Activated naive CD8-positive, alpha-beta T cell (primary cell): ENCODE measurements around the gene KPTN.
A peak's percentile ranks its signal among the peaks of the same experiment; 100 is the strongest.

ENCODE experiments used
- H3K27ac Mint-ChIP-seq: one replicate; pipeline ENCODE4 v1.8.0; 2021; ENCODE audit warnings: mixed read lengths
- H3K27me3 Mint-ChIP-seq: one replicate; pipeline ENCODE4 v1.8.0; 2021; ENCODE audit warnings: mixed read lengths
- H3K36me3 Mint-ChIP-seq: one replicate; pipeline ENCODE4 v1.8.0; 2021; ENCODE audit warnings: mixed read lengths
- H3K4me1 Mint-ChIP-seq: one replicate; pipeline ENCODE4 v1.8.0; 2021; ENCODE audit warnings: low read depth, mixed read lengths
- H3K4me3 Mint-ChIP-seq: one replicate; pipeline ENCODE4 v1.8.0; 2021; ENCODE audit warnings: mild to moderate bottlenecking, mixed read lengths
- H3K9me3 Mint-ChIP-seq: one replicate; pipeline ENCODE4 v1.8.0; 2021; ENCODE audit warnings: low read depth, mixed read lengths

The KPTN gene

DNA sequence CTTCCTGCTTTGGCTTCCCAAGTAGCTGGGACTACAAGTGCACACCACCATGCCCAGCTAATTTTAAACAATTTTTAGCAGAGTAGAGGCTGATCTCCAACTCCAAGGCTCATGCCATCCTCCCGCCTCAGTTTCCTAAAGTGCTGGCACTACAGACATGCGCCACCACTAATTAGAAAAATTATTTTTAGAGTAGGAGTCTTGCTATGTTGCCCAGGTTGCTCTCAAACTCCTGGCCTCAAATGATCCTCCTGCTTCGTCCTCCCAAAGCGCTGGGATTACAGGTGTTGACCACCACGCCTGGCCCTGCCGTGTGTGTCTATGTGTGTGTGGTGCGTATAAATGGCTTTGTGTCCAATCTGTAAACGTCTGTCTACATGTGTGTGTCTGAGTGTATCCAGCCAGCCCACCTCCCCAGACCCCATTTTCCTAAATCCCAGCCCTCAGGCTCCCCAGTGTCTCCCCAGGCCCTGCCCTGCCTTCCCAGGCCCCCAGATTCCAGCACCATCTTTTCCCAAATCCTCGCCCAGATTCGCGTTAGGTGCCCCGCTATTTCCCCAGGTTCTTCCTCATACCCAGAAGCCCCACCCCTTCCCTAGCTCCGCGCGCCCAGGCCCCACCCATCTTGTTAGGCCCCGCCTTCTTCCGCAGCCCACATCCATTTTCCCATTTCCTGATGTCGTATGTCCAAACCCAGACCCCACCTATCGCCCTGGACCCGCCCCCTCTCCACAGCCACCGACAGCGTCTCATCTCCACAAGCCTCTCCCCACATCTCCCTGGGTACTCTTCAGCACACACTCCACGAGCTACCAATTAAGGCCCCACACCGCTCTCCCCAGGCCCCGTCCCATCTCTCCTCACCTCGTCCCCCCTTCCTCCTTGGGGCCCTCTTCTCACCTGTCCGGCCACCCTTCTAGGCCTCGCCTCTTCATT is 37.2 kb downstream of the KPTN start:
- Mint-ChIP-seq H3K4me3 (peak overlapping the region; percentile 73), H3K4me1 (peaks cover 44% of the 10 kb centered on the region), H3K27ac (no peak overlapping the region)

DNA sequence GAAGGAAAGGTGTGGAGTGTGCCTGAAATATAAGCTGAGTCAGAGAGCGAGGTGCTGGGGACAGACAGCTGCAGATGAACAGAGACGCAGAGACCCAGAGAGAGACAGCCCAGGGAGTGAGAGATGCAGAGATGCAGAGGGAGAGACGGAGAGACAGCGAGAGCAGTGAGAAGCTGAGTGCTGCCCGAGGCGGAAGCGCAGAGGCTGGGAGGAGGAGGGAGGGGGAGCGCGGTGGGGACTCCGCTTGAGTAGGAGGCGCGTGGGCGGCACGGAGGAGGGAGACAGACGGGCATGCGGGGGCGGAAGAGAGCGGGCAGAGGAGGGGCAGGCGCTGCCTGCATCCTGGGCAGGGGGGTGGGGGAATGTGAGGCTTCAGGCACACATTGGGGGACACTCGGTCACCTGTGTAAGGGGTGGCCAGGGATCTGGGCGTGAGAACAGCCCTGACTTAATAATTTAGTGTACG is 38.0 kb downstream of the KPTN start:
- H3K36me3 Mint-ChIP-seq = no peaks in the 10 kb centered on the region
- no peak overlapping the region for H3K27ac Mint-ChIP-seq
- no peaks in the 10 kb centered on the region for H3K9me3 Mint-ChIP-seq
- H3K4me1 Mint-ChIP-seq = peaks cover 44% of the 10 kb centered on the region
- H3K4me3 Mint-ChIP-seq = peak overlapping the region; percentile 73
- peaks cover 37% of the 10 kb centered on the region for H3K27me3 Mint-ChIP-seq

More for the DNA sequence above, 37.2 kb downstream of the KPTN start:
- no peaks in the 10 kb centered on the region for H3K36me3 Mint-ChIP-seq
- no peaks in the 10 kb centered on the region for H3K9me3 Mint-ChIP-seq
- peaks cover 33% of the 10 kb centered on the region for H3K27me3 Mint-ChIP-seq

DNA sequence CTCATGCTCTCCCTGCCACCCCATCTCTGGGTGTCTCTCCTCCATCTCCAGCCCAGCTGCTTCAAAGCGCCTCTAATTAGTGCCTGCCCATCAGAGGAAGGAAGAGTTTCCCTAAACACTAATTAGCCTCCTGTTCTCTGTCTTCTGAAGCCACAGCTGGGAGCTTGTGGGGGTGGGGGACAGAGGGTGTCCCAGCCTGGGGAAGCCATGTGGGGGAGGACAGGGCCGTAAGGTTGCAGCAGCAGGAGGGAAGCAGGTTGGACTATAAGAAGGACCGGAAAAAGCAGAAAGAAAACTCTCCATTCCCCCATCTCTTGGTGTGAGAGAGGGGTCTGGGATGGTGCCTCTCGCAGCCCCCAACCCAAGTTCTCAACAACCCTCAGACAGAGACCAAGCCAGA is 38.5 kb downstream of the KPTN start:
- Mint-ChIP-seq H3K36me3 (no peaks in the 10 kb centered on the region), H3K4me3 (peak overlapping the region; percentile 73), H3K4me1 (peaks cover 44% of the 10 kb centered on the region), H3K27ac (peak overlapping the region; percentile 1), H3K27me3 (peaks cover 37% of the 10 kb centered on the region), H3K9me3 (no peaks in the 10 kb centered on the region)

DNA sequence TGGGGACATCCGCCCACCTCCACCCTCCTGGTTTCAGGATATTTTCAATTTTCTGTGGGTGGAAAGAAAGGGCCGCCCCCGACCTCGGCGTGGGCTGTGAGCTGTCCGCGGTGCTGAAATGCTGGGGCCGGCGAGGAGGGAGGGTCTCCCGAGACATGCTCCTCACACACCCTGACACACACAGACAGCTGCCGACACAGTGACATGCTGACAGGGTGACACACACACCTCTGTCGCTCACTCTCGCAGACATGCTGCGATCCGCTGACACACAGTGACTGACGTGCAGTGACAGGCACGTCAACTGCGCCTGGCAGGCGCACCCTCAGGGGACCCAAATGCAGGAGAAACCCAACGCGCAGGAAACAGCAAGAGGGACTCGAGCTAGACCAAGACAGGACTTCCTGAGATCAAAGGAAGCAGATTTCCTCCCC is 39.6 kb downstream of the KPTN start:
- H3K4me3 Mint-ChIP-seq = peak overlapping the region; percentile 75
- no peaks in the 10 kb centered on the region for H3K36me3 Mint-ChIP-seq

DNA sequence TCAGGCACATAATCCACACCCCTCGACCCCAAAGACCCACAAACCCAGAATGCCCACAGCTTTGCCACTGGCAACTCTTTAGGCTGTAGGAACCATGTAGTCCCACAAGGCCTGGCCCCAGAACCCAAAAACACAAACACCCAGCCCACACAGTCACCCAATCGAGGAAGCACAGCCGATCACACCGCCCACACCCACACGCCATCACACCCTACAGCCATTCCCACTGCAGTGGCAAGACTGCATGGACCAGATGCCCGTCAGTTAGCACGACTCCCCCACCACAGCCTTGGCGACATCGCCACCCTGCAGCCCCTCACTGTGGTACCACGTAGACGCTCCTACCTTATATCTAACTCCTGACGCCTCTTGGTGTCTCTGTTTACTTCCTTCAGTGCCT is 40.7 kb downstream of the KPTN start:
- no peaks in the 10 kb centered on the region for H3K36me3 Mint-ChIP-seq
- H3K4me1 Mint-ChIP-seq = peaks cover 44% of the 10 kb centered on the region
- no peak overlapping the region for H3K4me3 Mint-ChIP-seq
- H3K27me3 Mint-ChIP-seq = peaks cover 44% of the 10 kb centered on the region
- no peaks in the 10 kb centered on the region for H3K9me3 Mint-ChIP-seq
- no peak overlapping the region for H3K27ac Mint-ChIP-seq

More for the DNA sequence above, 39.6 kb downstream of the KPTN start:
- Mint-ChIP-seq H3K27me3 (peaks cover 40% of the 10 kb centered on the region), H3K9me3 (no peaks in the 10 kb centered on the region), H3K4me1 (peaks cover 44% of the 10 kb centered on the region), H3K27ac (peak overlapping the region; percentile 0)

DNA sequence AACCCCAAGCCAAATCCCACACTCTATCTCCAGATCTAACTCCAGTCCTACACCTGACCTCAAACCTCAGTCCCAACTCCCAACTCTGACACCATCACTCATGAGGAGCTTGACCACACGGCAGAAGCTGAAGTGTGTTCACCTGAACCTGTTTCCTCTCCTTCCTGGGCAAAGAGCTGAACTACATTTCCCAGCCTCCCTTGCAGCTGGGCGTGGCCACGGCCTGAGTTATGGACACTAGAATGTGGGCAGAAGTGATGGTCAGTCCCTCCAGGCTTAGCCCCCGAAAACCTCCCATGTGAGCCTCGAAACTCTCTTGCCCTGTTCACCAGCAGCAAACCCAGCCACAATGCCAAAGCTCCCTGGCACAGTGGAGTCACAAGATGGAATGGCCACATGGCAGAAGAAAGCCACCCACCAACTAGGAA is 45.2 kb downstream of the KPTN start:
- no peak overlapping the region for H3K4me3 Mint-ChIP-seq
- H3K4me1 Mint-ChIP-seq = peaks cover 25% of the 10 kb centered on the region
- H3K27me3 Mint-ChIP-seq = peaks cover 34% of the 10 kb centered on the region
- no peaks in the 10 kb centered on the region for H3K36me3 Mint-ChIP-seq
- H3K9me3 Mint-ChIP-seq = no peaks in the 10 kb centered on the region
- no peak overlapping the region for H3K27ac Mint-ChIP-seq

DNA sequence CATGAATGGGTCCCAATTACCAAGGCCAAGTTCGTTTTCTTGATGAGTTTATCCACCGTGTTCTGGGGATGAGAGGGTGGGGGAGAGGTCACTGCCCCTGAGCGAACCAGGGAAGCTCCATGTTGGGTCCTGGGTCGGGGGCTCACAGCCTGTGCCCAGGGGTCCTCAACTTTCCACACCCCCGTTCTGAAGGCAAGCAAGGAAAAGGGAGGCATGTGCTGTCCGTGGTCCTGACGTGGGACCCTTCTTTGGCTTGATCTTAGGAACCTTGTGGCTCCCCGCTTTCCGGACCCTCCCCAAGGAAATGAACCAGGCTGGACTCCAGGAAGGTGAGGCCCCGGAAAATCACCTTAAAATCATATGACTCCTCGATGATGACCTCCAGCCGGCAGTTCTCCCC is 46.5 kb downstream of the KPTN start:
- Mint-ChIP-seq H3K9me3 (no peaks in the 10 kb centered on the region), H3K27ac (no peak overlapping the region), H3K4me1 (peaks cover 18% of the 10 kb centered on the region), H3K4me3 (no peak overlapping the region), H3K36me3 (no peaks in the 10 kb centered on the region), H3K27me3 (peaks cover 25% of the 10 kb centered on the region)

DNA sequence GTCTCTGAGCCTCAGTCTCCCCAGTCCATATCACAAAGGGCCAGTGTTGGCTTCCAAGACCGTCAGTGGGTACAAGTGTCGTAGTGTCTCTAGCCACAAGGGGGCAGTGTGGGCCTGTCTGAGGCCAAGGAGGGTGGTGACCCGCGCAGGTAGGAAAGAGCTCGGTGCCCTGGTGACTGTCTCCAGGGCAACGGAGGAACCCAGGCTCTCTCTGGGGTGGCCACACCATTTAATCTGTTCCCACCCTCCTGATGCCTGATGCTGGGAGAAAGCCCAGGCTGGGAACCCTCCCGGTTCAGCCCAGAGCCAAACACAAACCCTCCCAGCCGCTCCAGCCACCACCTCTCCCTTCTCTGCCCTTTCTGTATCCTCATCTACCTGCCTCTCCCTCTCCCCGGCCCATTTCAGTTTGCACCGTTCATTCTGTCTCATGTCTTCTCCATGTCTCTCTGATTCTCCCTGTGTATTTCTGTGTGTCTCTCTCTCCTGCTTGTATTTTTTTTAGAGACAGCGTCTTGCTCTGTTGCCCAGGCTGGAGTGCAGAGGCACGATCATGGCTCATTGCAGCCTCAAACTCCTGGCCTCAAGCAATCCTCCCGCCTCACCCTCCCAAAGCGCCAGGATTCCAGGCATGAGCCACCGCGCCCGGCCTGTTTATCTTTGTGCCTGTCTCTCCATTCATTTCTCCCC is 47.2 kb downstream of the KPTN start:
- H3K27ac Mint-ChIP-seq = peak overlapping the region; percentile 64
- no peaks in the 10 kb centered on the region for H3K36me3 Mint-ChIP-seq
- peaks cover 21% of the 10 kb centered on the region for H3K27me3 Mint-ChIP-seq
- no peaks in the 10 kb centered on the region for H3K9me3 Mint-ChIP-seq
- H3K4me1 Mint-ChIP-seq = peaks cover 20% of the 10 kb centered on the region
- H3K4me3 Mint-ChIP-seq = no peak overlapping the region

DNA sequence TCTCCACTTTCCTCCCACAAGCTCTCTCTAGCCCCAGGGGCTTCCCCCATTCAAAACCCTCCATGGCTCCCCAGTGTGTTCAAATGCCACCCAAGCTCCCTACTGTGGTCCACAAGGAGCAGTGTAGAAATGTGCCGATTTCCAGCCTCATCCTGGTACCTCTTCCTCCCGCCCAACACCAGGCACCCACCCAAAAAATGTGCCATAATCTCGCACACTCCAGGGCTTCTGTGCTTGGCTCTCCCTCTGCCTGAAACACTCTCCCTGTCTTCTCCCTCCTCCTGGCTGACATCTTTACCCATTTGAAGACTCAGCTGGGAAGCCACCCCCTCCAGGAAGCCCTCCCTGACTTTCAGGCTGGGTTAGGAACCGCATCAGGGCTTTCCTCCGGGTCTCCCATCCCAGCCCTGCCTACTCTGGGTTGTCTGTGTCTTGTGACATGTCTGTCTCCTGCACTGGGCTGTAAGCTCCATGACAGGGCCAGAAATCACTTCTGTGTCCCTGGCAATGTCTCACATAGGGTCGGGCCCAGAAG is 48.1 kb downstream of the KPTN start:
- Mint-ChIP-seq H3K4me3 (peak overlapping the region; percentile 17), H3K27ac (no peak overlapping the region), H3K36me3 (no peaks in the 10 kb centered on the region), H3K9me3 (no peaks in the 10 kb centered on the region), H3K4me1 (peaks cover 20% of the 10 kb centered on the region), H3K27me3 (peaks cover 19% of the 10 kb centered on the region)

DNA sequence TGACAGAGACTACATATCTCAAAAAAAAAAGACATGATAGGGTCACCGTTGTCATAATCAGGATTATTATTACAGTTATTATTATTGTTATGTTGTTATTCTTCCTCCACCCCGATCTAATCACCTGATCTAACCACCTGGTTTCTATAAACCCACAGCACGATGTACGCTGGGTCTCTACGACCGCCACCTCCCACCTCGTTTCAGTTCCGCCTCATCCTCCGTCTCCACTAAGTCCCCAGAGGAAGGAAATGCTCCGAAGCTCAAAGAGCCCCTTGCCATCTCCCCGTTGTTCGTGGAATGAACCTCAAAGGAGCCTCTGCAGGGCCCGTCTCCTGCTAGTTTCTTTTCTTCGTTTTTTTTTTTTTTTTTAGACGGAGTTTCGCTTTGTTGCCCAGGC is 48.8 kb downstream of the KPTN start:
- no peak overlapping the region for H3K4me3 Mint-ChIP-seq
- peaks cover 18% of the 10 kb centered on the region for H3K27me3 Mint-ChIP-seq
- no peak overlapping the region for H3K27ac Mint-ChIP-seq
- H3K36me3 Mint-ChIP-seq = no peaks in the 10 kb centered on the region
- H3K4me1 Mint-ChIP-seq = peaks cover 21% of the 10 kb centered on the region
- H3K9me3 Mint-ChIP-seq = no peaks in the 10 kb centered on the region

DNA sequence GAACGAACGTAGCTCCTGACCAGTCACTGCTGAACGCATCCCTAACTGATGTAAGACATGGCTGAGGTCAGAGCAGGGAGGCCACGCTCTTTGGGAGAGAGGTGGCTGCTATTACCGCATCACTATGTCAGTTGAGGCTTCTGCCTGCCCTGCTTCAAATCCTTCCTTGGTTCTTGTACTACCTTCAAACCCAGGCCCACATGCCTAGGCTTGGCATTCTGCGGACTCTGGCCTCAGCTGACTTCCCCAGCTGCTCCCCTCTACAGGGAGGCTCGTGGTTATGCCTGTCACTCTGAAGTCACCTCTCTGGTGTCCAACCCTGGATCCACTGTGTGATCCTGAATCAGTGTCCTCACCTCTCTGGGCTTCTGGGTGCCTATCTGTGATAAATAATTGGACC is 49.9 kb downstream of the KPTN start:
- Mint-ChIP-seq H3K27ac (no peak overlapping the region), H3K36me3 (no peaks in the 10 kb centered on the region), H3K27me3 (peaks cover 14% of the 10 kb centered on the region), H3K4me1 (peaks cover 27% of the 10 kb centered on the region), H3K9me3 (no peaks in the 10 kb centered on the region), H3K4me3 (no peak overlapping the region)

DNA sequence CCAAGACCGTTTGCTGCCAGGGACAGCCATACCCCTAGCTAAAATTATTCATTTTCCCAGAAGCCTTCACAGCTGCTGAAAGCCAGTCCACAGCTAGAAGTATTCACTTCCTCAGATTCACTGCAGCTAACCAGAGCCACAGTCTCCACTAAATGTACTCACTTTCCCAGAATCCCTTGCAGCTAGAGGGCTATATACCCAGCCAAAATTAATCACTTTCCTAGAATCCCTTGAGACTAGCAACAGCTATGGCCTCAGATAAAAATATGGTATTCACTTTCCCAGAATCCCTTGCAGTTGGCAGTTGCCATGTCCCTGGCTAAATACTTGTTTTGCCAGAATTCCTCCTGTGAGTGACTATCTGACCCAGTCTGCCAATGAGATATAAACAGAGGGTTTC is 50.9 kb downstream of the KPTN start:
- H3K27me3 Mint-ChIP-seq = peaks cover 8% of the 10 kb centered on the region

DNA sequence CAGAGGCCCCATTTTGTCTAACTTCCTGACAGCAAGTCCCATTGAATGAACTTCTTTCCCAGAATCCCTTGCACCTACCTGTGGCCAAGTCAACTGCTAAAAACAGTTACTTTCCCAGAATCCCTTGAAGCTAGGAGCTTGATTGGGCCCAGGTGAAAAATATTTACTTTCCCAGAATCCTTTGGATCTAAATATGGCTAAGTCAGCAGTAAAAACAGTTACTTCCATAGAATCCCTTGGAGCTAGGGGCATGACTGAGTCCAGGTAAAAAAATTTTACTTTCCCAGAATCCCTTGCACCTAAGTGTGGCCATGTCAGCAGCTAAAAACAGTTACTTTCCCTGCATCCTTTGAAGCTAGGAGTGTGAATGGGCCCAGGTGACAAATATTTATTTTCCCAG is 51.5 kb downstream of the KPTN start:
- H3K4me1 Mint-ChIP-seq = peaks cover 27% of the 10 kb centered on the region

More for the DNA sequence above, 50.9 kb downstream of the KPTN start:
- H3K36me3 Mint-ChIP-seq = no peaks in the 10 kb centered on the region
- H3K27ac Mint-ChIP-seq = no peak overlapping the region
- H3K9me3 Mint-ChIP-seq = no peaks in the 10 kb centered on the region
- H3K4me1 Mint-ChIP-seq = peaks cover 27% of the 10 kb centered on the region
- H3K4me3 Mint-ChIP-seq = no peak overlapping the region

DNA sequence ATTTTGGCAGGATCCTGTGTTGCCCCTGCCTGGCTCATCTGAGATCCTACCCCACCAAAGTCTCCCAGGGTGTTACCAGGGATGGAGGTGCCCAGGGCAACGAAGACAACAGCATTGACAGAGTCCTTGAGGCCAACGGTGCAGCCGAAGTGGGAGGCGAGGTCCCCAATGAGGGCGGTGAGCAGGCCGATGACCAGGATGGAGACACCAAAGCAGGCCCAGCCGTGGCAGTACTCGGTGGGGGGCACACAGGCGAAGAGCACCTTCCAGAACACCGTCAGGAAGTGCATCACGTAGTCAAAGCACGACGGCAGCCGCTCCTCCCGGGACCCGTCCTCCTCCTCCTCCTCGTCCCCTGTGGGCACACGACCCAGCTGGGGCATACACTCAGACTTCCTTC is 51.9 kb downstream of the KPTN start:
- H3K36me3 Mint-ChIP-seq = no peaks in the 10 kb centered on the region
- peaks cover 24% of the 10 kb centered on the region for H3K4me1 Mint-ChIP-seq
- peaks cover 4% of the 10 kb centered on the region for H3K27me3 Mint-ChIP-seq
- no peak overlapping the region for H3K4me3 Mint-ChIP-seq
- H3K9me3 Mint-ChIP-seq = no peaks in the 10 kb centered on the region
- no peak overlapping the region for H3K27ac Mint-ChIP-seq

More for the DNA sequence above, 51.5 kb downstream of the KPTN start:
- H3K9me3 Mint-ChIP-seq = no peaks in the 10 kb centered on the region
- peaks cover 4% of the 10 kb centered on the region for H3K27me3 Mint-ChIP-seq
- no peak overlapping the region for H3K27ac Mint-ChIP-seq
- H3K4me3 Mint-ChIP-seq = no peak overlapping the region
- H3K36me3 Mint-ChIP-seq = no peaks in the 10 kb centered on the region
